Measurements from ENCODE around the gene HELZ2.
"Not testable (repeated sequence)": the region's sequence is repeated elsewhere in the genome, so short reads cannot be mapped to it uniquely, and the experiment has no call there.

HELZ2 gene

DNA sequence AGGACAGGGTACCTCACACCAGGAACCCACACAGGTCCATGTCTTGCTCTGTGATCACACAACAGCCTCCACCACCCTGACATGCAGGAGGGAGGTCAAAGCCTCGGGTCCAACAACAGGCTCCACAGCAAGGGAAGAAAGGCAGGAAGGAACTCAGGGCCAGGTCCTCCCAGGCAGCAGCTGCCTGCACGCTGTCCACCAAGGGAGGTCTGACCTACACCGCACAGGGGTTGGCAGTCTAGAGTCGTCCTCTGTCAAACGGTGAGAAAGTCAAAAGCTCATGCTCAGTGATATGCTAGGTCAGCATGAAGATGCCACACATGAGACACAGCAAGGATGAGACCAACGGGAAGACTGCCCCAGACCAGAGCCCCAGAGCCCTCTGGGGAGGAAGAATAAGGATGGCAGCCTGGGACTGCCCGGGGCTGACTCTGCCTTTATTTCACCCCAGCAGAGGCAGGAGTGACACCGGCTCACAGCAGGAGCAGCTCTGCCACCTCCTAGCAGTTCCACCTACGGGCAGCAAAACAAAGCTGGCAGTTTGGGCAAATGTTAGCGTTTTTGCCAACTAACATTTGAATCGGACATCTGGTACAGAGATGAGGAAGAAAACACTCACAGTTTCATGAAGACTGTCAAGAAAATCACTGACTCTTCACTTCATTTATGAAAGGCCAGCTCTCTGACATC, 44.4 kb upstream of the HELZ2 start:
- H3K4me3 ChIP-seq (ENCODE audit: low read depth, low read length) = no peak overlapping the region
- in situ Hi-C loops (cut with HindIII; ENCODE audit: low sequenced_read_pairs) = no loop called here
- DNase-seq (ENCODE audit: low read depth) = no peak
- TF ChIP-seq, protein P1, sequence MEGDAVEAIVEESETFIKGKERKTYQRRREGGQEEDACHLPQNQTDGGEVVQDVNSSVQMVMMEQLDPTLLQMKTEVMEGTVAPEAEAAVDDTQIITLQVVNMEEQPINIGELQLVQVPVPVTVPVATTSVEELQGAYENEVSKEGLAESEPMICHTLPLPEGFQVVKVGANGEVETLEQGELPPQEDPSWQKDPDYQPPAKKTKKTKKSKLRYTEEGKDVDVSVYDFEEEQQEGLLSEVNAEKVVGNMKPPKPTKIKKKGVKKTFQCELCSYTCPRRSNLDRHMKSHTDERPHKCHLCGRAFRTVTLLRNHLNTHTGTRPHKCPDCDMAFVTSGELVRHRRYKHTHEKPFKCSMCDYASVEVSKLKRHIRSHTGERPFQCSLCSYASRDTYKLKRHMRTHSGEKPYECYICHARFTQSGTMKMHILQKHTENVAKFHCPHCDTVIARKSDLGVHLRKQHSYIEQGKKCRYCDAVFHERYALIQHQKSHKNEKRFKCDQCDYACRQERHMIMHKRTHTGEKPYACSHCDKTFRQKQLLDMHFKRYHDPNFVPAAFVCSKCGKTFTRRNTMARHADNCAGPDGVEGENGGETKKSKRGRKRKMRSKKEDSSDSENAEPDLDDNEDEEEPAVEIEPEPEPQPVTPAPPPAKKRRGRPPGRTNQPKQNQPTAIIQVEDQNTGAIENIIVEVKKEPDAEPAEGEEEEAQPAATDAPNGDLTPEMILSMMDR (IDR thresholded peaks at IDR 0.05; ENCODE audit: low read depth, low read length, missing control alignments) = no peak

DNA sequence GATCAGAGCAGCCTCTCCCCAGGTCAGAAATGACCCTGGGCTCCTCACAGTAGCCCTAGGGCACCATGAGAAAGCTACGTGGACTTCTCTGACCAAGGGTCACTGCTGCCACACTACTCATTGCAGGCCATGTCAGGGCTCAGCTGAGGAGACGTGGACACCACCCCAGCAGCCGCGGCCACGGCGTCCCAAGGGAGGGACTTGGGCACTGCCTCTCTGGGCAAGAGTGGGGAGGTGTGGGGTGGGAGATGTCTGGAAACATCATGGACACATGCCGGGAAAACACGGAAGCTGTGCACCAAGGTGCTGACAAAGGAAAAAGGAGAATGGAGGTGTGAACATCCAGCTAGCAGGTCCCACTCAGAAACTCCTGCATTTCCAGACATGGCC, 43.8 kb upstream of the HELZ2 start:
- TF ChIP-seq, protein P1 (IDR thresholded peaks at IDR 0.05; ENCODE audit: low read depth, low read length, missing control alignments) = no peak
- no peak overlapping the region for H3K4me3 ChIP-seq (ENCODE audit: low read depth, low read length)
- in situ Hi-C loops (cut with HindIII; ENCODE audit: low sequenced_read_pairs) = no loop called here
- no peak for DNase-seq (ENCODE audit: low read depth)

DNA sequence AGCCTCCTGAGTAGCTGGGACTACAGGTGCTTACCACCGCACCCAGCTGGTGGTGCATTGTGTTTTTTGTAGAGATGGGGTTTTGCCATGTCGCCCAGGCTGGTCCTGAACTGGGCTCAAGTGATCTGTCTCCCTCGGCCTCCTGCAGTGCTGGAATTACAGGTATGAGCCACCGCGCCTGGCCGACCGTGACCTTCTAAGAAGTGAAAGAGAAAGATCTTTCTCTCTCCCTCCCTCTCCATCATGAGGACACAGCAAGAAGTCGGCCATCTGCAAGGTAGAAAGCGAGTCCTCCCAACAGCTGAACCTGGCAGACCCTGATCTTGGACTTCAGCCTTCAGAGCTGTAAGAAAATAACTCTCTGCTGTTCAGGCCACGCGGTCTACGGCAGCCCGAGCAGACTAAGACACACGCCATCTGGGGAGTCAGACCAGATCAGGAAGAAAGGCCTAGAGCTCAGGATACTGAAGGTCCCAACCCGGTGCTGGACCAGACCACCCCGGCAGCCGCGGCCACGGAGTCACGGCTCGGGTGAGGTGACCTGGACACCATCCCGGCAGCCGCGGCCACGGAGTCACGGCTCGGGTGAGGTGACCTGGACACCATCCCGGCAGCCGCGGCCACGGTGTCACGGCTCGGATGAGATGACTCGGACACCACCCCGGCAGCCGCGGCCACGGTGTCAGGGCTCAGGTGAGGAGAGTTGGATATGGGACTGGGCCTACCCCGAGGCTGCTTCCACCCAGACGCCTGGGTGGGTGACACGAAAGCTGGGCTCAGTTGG, 43.2 kb upstream of the HELZ2 start:
- no peak overlapping the region for H3K4me3 ChIP-seq (ENCODE audit: low read depth, low read length)
- in situ Hi-C loops (cut with HindIII; ENCODE audit: low sequenced_read_pairs) = no loop called here
- DNase-seq (ENCODE audit: low read depth) = no peak
- TF ChIP-seq, protein P1 (IDR thresholded peaks at IDR 0.05; ENCODE audit: low read depth, low read length, missing control alignments) = no peak

DNA sequence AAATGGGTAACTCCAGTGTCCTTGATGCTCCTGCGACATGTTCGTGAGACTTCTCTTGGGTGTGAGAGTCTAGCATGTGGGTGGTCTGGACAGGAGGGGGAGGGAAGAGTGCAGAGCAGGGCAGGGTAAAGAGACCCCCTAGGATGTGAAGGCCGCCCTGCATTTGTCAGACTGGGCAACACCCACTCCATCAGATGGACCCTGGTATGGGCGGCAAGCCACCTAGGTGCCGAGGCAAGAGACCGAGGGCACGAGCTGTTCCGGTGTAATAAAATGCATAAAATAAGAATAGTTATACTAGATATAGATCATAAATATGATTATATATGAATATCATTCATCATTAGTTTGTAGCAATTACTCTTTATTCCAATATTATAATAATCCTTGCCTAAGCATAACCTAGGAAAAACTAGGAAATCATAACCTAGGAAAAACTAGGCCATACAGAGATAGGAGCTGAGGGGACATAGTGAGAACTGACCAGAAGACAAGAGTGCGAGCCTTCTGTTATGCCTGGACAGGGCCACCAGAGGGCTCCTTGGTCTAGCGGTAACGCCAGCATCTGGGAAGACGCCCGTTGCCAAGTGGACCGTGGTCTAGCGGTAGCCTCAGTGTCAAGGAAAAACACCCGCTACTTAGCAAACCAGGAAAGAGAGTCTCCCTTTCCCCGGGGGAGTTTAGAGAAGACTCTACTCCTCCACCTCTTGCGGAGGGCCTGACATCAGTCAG, 40.0 kb upstream of the HELZ2 start:
- TF ChIP-seq, protein P1 (IDR thresholded peaks at IDR 0.05; ENCODE audit: low read depth, low read length, missing control alignments) = peak; percentile 28
- in situ Hi-C loops (cut with HindIII; ENCODE audit: low sequenced_read_pairs); DNase-seq (ENCODE audit: low read depth); H3K4me3 ChIP-seq (ENCODE audit: low read depth, low read length): not testable (repeated sequence)

DNA sequence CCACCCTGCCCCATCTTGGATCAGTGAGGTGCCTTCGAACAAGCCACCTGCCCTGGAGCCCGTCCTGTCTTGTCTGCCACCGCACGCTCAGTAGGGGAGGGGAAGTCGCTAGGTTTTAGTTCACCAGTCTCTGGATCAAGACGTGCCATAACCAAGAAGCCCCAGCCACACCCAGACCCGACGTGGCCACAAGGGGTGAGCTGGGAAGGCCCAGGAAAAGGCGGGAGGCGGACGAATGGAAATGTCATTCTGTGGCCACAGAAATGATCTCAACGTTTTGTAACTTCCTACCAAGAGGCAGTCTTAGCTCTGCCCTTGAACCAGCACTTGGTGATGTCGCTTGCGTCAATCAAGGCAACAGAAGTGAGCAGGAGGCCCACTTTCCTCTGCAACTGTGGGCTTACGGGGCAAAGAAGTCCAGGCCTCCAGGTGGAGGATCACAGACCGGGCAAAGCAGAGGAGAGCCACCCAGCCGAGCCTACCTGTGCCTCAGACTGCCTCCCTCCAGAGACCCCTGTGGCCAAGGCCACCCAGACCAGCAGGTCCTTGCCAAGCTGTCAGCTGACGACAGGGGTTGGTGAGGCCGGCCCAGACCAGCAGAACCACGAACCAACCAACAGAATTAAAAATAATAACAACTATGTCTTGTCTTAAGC, 38.4 kb upstream of the HELZ2 start:
- in situ Hi-C loops (cut with HindIII; ENCODE audit: low sequenced_read_pairs) = no loop called here
- H3K4me3 ChIP-seq (ENCODE audit: low read depth, low read length) = no peak overlapping the region
- no peak for DNase-seq (ENCODE audit: low read depth)
- TF ChIP-seq, protein P1 (IDR thresholded peaks at IDR 0.05; ENCODE audit: low read depth, low read length, missing control alignments) = no peak

DNA sequence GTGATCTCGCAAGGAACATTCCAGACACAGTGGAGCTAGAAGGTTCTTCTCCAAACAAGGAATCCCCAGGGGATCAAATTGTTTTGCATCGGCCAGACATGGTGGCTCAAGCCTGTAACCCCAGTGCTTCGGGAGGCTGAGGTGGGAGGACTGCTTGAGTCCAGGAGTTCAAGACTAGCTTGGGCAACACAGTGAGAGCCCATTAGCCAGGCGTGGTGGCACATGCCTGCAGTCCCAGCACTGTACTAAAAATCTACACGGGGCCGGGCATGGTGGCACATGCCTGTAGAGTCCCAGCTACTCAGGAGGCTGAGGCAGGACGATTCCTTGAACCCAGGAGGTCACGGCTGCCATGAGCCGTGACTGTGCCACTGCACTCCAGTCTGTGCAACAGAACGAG, 37.6 kb upstream of the HELZ2 start:
- no peak overlapping the region for H3K4me3 ChIP-seq (ENCODE audit: low read depth, low read length)
- TF ChIP-seq, protein P1 (IDR thresholded peaks at IDR 0.05; ENCODE audit: low read depth, low read length, missing control alignments) = no peak
- in situ Hi-C loops (cut with HindIII; ENCODE audit: low sequenced_read_pairs) = no loop called here
- DNase-seq (ENCODE audit: low read depth) = no peak
